ENCODE results near the gene NOL4L.

The NOL4L gene

DNA sequence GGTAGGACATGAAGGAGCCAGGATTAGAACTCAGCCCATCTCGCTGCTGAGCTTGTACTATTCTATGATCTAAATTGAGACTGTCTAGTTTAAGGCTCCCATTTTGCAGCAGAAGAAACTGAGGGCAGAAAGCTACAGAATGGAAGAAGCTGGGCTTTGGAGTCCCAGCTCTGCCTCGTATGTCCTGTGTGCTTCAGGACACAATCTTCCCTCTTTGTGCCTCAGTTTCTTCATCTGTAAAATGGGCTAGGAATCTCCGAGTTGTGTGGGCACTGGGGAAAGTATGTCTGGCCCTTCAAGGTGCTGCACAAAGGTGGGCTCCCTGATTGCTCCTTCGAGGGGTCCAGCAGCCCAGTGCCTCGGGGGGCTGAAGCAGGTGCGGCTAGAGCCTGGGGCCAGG lies 20.7 kb downstream of the NOL4L start:
- H3K27me3 Mint-ChIP-seq (ENCODE audit: low read depth, poor library complexity): no peaks in the 10 kb centered on the region
- TF ChIP-seq, protein P1, sequence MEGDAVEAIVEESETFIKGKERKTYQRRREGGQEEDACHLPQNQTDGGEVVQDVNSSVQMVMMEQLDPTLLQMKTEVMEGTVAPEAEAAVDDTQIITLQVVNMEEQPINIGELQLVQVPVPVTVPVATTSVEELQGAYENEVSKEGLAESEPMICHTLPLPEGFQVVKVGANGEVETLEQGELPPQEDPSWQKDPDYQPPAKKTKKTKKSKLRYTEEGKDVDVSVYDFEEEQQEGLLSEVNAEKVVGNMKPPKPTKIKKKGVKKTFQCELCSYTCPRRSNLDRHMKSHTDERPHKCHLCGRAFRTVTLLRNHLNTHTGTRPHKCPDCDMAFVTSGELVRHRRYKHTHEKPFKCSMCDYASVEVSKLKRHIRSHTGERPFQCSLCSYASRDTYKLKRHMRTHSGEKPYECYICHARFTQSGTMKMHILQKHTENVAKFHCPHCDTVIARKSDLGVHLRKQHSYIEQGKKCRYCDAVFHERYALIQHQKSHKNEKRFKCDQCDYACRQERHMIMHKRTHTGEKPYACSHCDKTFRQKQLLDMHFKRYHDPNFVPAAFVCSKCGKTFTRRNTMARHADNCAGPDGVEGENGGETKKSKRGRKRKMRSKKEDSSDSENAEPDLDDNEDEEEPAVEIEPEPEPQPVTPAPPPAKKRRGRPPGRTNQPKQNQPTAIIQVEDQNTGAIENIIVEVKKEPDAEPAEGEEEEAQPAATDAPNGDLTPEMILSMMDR (IDR thresholded peaks at IDR 0.05): no peak
- no peaks in the 10 kb centered on the region for H3K9me3 Mint-ChIP-seq
- no peak for DNase-seq
- no peaks in the 10 kb centered on the region for H3K36me3 Mint-ChIP-seq (ENCODE audit: low read depth)
- no peak overlapping the region for H3K27ac Mint-ChIP-seq
- H3K4me1 Mint-ChIP-seq: peaks cover 48% of the 10 kb centered on the region
- no peak overlapping the region for H3K4me3 Mint-ChIP-seq

DNA sequence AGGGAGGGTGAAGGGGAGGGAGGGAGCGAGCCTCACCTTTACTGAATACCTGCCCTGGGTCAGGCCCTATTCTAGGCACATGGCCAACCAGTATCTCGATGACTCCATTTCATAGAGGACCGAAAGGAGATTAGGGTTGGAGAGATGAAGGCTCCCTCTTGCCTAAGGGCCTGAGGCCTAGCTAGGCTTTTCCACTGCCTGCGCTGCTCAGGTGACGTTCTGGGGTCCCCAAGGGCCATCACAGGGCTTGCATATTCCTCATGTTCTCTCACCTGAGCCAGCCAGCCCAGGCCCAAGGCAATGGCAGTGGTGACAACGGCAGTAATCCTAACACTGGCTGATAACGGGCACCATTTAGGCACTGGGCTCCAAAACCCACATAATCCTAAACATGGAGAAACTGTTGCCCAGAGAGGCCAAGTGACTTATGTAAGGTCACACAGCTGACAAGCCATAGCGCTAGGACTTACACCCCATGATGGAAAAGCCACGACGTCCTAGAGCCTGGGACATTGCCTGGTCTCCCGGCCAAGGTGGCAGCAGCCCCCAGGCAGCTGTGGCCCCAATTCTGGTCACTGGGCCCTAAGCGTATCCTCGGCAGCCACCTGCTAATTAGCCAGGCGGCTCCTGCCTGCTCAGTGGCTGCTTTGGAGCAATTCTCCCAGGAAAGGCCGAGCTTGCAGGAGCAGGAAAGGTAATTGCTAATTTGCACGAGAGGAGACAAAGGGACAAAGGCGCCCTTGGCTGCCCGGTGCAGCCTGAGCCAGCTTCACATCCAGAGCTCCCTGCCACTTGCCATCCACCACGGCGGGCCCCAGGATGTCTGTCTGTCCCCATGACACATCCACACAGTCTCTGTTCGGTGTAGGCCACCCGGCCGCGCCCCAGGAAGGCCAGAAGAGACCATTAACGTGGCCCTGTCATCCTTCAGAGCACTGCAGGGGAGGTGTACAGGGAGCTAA lies 21.5 kb downstream of the NOL4L start:
- peak overlapping the region; percentile 85 for H3K27ac Mint-ChIP-seq
- TF ChIP-seq, protein P1 (IDR thresholded peaks at IDR 0.05): no peak
- DNase-seq: no peak
- H3K27me3 Mint-ChIP-seq (ENCODE audit: low read depth, poor library complexity): no peaks in the 10 kb centered on the region
- H3K4me1 Mint-ChIP-seq: peaks cover 48% of the 10 kb centered on the region
- H3K9me3 Mint-ChIP-seq: no peaks in the 10 kb centered on the region
- no peak overlapping the region for H3K4me3 Mint-ChIP-seq
- H3K36me3 Mint-ChIP-seq (ENCODE audit: low read depth): no peaks in the 10 kb centered on the region

DNA sequence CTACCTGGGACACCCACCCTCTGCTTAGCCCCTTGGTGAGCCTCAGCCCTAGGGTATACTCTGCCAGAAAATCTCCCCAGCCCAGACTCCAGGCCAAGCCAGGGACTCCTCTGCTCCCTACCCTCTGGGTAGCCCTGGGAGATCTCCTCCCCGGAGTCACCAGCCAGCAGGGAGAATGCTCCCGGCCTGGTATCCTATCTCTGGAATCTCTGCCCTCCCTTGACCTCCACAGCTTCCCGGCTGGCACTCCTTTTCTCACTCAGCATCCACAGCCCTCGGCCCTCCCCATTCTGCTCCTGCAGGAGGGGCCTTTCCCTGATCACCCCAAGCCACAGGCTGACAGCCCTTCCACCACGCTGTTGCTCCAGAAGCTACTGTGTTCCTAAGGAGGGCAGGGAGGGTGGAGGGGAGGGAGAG lies 22.6 kb downstream of the NOL4L start:
- Mint-ChIP-seq H3K4me1 (peaks cover 52% of the 10 kb centered on the region), H3K4me3 (peak overlapping the region; percentile 60), H3K27ac (peak overlapping the region; percentile 71), H3K27me3 (ENCODE audit: low read depth, poor library complexity) (no peaks in the 10 kb centered on the region), H3K9me3 (no peaks in the 10 kb centered on the region), H3K36me3 (ENCODE audit: low read depth) (no peaks in the 10 kb centered on the region)
- no peak for DNase-seq
- TF ChIP-seq, protein P1 (IDR thresholded peaks at IDR 0.05): no peak

DNA sequence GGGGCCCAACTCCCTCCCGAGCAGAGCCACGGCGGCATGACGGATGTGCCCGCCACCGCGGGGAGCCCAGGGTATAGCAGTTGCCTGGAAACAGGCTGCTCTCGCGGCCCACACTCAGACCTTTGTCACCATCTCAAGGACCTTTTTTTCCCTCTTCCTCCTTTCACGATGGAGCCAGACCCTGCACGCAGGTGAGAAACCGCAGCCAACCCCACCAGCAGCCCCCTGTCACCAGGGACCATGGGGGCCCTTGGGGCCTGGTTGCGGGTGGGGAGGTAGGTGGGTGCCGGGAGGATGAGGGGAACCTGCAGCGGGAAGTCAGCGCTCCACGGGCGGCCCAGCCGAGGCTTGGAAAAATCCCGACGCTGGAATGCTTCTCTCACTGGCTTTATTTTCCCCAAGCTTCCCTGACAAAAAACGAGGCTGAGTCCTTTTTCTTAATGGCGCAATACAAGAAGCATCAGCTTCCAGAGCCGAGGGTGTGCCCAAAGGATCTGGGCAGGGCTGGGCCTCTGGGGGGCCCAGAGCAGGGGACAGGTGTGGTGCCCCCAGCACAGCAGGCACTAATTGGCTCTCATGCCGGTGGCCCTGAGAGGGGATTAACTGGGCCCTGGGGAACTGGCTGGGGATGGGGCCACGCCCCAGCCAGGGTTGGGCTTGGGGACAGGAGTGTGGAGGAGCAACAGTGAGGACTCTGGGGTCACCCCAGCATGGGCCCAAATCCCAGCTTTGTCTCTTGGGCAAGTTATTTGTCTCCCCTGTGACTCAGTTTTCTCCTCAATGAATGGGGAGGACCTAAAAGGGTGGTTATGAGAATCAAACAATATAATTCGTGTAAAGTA lies 23.9 kb downstream of the NOL4L start:
- Mint-ChIP-seq H3K4me1 (peaks cover 52% of the 10 kb centered on the region), H3K27me3 (ENCODE audit: low read depth, poor library complexity) (no peaks in the 10 kb centered on the region), H3K4me3 (no peak overlapping the region), H3K9me3 (no peaks in the 10 kb centered on the region), H3K27ac (no peak overlapping the region), H3K36me3 (ENCODE audit: low read depth) (peaks cover 3% of the 10 kb centered on the region)
- TF ChIP-seq, protein P1 (IDR thresholded peaks at IDR 0.05): no peak
- peak; percentile 41 for DNase-seq

DNA sequence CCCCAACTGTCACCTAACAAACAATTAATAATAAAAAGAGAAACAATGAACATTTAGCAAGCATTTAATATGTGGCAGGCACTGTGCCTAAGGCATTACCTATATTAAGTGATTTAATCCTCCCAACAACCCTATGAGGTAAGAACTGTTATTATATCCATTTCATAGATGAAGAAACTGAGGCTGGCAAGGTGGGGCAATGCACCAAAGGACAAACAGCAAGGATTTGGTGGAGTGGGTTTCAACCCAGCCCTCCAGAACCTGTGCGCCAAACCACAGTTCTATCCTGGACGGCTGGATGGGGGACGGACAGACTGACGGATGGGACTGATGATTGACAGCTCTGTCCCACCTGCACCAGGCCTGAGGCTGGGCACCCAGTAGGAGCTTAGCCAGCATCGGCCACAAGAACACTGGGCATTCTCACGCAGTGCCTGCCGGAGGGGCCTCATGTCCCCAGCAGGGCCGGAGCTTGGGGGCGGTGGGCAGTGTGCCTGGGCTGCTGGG lies 24.6 kb downstream of the NOL4L start:
- Mint-ChIP-seq H3K27me3 (ENCODE audit: low read depth, poor library complexity) (no peaks in the 10 kb centered on the region), H3K4me1 (peaks cover 50% of the 10 kb centered on the region), H3K9me3 (no peaks in the 10 kb centered on the region), H3K36me3 (ENCODE audit: low read depth) (peaks cover 10% of the 10 kb centered on the region), H3K4me3 (no peak overlapping the region), H3K27ac (no peak overlapping the region)
- TF ChIP-seq, protein P1 (IDR thresholded peaks at IDR 0.05): no peak
- no peak for DNase-seq

Measured in nephron progenitor cell (in vitro differentiated cells).